Right lobe of liver (tissue), 4 donors: ENCODE data around the gene WDR27.

Experiments used
- CTCF ChIP-seq, 4 donors: fragments of 200-600 bp in 3 of 4; fragments of 450-650 bp in 1 of 4; IDR thresholded peaks; one replicate each; pipeline versions ENCODE4 v1.5.1 to v1.8.0; 2016 to 2022; ENCODE audit warnings: antibody characterized with exemption in 4 of 4, mild to moderate bottlenecking in 2 of 4
- POLR2A ChIP-seq: fragments of 450-650 bp; IDR thresholded peaks from one replicate; pipeline ENCODE4 v1.6.1; 2017; ENCODE audit warnings: antibody characterized with exemption, mild to moderate bottlenecking
- donor health status: DM: no; HTN: no; CAD: no.
- donor health status: DM: no; HTN: no; CAD: no.
- donor health status: DM: no; HTN: yes; CAD: no.

- TF ChIP-seq CTCF (IDR thresholded peaks at IDR 0.05), result no peak
- TF ChIP-seq POLR2A, result no peak
Observed at GRCh38 chr6:169651498-169651897, 50.3 kb downstream of the WDR27 start.
